SK-N-MC (cell line): ENCODE measurements around the gene OGFRL1.

Experiments
- EZH2 ChIP-seq: fragments of 200-600 bp; sonication (generic); IDR thresholded peaks from one replicate; pipeline ENCODE4 v1.6.1; 2017; ENCODE audit warnings: antibody characterized with exemption
- FOXP2 ChIP-seq: optimal IDR thresholded peaks from 2 replicates; pipeline ENCODE3; 2011; ENCODE audit warnings: mild to moderate bottlenecking, moderate library complexity; ENCODE audit not compliant: insufficient read depth; ENCODE audit errors: extremely low read length, control extremely low read depth
- POLR2AphosphoS5 ChIP-seq: IDR thresholded peaks from 2 replicates; pipeline ENCODE4 v1.6.1; 2012; ENCODE audit warnings: mild to moderate bottlenecking, low read depth, low read length, borderline replicate concordance

DNA sequence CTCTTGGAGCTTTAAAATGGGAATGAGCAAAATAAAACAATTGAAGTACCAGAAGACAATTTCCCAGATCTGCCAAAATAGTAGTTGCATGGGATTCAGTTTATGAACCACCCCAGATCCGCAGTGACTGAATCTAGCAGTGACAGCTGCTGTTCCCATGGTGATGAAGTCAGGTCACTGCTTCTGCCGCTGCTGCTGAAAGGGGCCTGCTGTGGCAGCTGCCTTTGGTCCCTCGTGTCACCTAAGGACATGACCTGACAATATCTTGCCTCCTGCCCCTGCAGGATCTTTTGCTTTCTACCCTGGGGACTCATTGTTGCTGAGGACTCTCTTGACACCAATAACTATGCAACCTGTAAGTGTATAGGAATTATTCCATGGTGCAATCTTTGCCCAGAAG lies 34.3 kb upstream of the OGFRL1 start:
- TF ChIP-seq POLR2AphosphoS5 (no peak), EZH2 (no peak), FOXP2 (no peak)
